ENCODE measurements around the gene L2HGDH.
A peak's percentile ranks its signal among the peaks of the same experiment; 100 is the strongest.
"Not testable (repeated sequence)": the region's sequence is repeated elsewhere in the genome, so short reads cannot be mapped to it uniquely, and the experiment has no call there.

L2HGDH gene

GRCh38 chr14:50311972-50312733 lies at the start of gene L2HGDH, which contains the start of gene DMAC2L:
L2HGDH (minus strand) TSS chr14:50312229; CDS start chr14:50312150, 79 bp downstream.
DMAC2L (plus strand) TSS chr14:50312324; CDS start chr14:50321488, 9,164 bp downstream.
- DNase-seq: peak; percentile 92

GRCh38 chr14:50360851-50361250 lies 48.8 kb upstream of the L2HGDH start:
- no peak for DNase-seq

- no peak for DNase-seq
Observed at GRCh38 chr14:50360093-50360492, 48.1 kb upstream of the L2HGDH start.

- DNase-seq: no peak
Observed at GRCh38 chr14:50359631-50360030, 47.6 kb upstream of the L2HGDH start.

- no peak for DNase-seq
Observed at GRCh38 chr14:50357753-50358395, 45.8 kb upstream of the L2HGDH start.

GRCh38 chr14:50357124-50357523 lies 45.1 kb upstream of the L2HGDH start:
- no peak for DNase-seq

- not testable (repeated sequence) for DNase-seq
Observed at GRCh38 chr14:50356283-50356682, 44.3 kb upstream of the L2HGDH start.

- no peak for DNase-seq
Observed at GRCh38 chr14:50355692-50356091, 43.7 kb upstream of the L2HGDH start.

GRCh38 chr14:50354527-50354926 lies 42.5 kb upstream of the L2HGDH start:
- DNase-seq: no peak

GRCh38 chr14:50353126-50353525 lies 41.1 kb upstream of the L2HGDH start:
- no peak for DNase-seq

- DNase-seq: no peak
Observed at GRCh38 chr14:50352584-50352983, 40.6 kb upstream of the L2HGDH start.

GRCh38 chr14:50350975-50351374 lies 38.9 kb upstream of the L2HGDH start:
- DNase-seq: no peak

GRCh38 chr14:50348933-50349332 lies 36.9 kb upstream of the L2HGDH start:
- no peak for DNase-seq

- DNase-seq: no peak
Observed at GRCh38 chr14:50347521-50347920, 35.5 kb upstream of the L2HGDH start.

GRCh38 chr14:50345846-50346422 lies 33.9 kb upstream of the L2HGDH start:
- DNase-seq: no peak

GRCh38 chr14:50344876-50345563 lies 33.0 kb upstream of the L2HGDH start:
- DNase-seq: no peak

GRCh38 chr14:50344116-50344775 lies 32.2 kb upstream of the L2HGDH start:
- peak; percentile 86 for DNase-seq

GRCh38 chr14:50343434-50343833 lies 31.4 kb upstream of the L2HGDH start:
- DNase-seq: no peak

- peak; percentile 57 for DNase-seq
Observed at GRCh38 chr14:50342221-50343078, 30.4 kb upstream of the L2HGDH start.

GRCh38 chr14:50340963-50341362 lies 28.9 kb upstream of the L2HGDH start:
- DNase-seq: no peak

GRCh38 chr14:50340045-50340444 lies 28.0 kb upstream of the L2HGDH start:
- DNase-seq: no peak
